GM18505 (cell line): ENCODE results near the gene SORBS2.

ENCODE experiments used
- ATAC-seq: cut with Tn5 transposase; IDR thresholded peaks from one replicate; pipeline ENCODE4 v1.9.1; 2021; ENCODE audit not compliant: unreplicated experiment
- POLR2A ChIP-seq: IDR thresholded peaks from 4 replicates; pipeline ENCODE4 v1.6.1; 2011; ENCODE audit warnings: borderline replicate concordance; ENCODE audit not compliant: insufficient read depth, insufficient read length; ENCODE audit errors: extremely low read depth

The SORBS2 gene

DNA sequence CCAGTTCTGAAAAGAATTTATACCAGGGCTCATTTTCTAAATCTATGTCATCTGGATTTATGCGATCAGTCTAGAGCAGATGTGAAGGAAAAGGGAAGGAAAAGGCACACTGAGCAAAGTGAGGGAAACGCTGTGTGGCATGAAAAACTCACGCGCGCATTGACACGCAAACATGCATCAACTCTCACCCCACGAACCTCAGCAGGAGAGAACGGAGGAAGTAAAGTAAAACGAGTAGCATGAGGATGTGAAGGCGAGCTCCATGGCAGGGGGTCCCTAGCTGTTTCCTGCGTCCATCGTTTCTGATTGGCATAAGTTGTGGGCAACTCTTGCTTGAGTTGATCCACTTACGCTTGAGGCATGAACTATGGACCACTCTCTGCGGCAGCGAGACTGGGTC, 173.9 kb downstream of the SORBS2 start:
- no peak for TF ChIP-seq POLR2A
- no peak for ATAC-seq

DNA sequence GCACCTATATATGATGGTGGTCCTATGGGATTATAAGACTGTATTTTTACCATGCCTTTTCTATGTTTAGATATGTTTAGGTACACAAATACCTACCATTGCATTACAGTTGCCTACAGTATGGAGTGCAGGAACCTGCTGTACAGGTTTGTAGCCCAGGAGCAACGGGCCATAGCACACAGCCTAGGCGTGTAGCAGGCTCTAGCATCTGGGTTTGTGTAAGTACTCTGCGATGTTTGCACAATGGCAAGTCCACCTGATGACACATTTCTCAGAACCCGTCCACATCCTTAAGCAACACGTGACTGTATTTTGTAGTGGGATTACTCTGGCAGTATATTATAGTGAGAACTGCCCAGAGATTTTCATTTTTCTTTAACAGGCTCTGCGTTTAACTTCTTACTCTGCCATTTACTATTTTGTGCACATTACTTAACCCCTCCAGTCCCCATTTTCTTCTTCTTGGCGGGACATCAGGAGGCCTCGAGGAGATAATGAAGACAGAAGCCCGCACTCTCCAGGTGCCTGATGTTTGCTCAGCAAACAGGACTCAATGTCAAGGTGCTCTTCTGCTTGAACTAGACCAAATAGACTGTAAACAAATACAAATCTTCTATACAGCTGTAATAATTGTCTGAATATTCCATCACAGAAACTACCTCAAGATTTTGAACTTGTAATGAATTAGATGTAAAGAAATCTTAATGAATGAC, 174.7 kb downstream of the SORBS2 start:
- TF ChIP-seq POLR2A: no peak
- no peak for ATAC-seq

DNA sequence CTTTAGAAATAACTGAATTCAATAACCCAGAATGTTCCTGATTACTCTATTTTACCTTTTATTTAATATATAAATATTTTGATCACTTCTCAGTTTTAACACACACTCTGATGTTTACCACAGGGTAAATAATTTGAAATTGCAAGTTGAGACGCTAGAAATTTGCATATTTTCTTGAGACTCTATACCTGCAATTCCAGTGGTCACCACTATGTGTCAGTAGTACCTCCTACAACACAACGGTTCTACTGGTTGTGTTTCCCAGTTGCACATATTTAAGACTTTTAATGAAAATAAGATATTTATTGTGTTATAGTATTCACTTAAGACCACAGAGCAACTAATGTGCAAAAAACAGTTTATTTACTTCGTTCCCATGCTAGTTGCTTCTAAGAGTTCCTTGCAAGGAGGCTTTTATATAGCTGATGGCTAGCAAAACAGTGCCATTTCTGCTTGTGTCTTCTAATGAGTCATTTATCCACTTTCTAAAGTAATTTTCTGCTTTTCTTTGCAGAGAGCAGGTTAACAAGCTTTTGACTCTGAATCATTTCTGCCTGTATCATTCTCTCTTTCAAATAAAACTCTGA, 177.8 kb downstream of the SORBS2 start:
- TF ChIP-seq POLR2A: no peak
- ATAC-seq: no peak

DNA sequence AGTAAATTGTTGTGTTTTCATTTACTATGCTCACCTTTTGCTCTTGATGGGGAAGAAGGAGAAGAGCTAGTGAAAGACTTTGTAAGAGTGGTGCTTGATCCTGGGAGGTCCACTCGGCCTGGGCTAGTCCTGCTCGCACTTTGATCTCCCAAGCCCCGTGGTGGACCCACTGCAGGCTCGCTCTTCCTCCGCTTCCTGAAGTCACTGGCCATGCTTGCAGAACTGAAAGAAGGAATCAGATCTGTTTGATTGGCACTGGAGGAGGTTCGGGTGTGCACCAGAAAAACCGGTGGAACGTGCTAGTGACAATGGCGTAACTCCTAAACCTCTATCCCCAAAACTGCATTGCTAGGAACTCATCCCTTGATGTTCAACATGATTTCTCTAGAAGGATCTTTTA, 185.2 kb downstream of the SORBS2 start:
- no peak for TF ChIP-seq POLR2A
- no peak for ATAC-seq

DNA sequence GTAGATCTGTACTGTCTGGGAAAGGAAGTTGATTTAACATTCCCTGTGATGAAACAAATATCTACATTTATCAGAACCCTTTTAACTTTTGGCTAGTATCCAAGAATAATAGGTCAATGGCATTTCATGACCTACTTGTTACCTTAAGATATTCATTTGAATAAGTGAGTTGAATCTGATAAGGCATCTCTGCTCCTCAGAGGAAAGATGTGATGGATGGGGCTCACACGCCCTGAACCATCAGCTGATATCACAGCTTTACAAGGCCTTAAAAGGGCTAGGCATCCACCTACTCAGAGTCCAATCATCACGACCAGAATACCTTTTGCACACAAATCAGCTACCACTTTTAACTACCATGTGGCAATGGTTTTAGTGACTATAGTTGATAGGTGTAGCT, 186.5 kb downstream of the SORBS2 start:
- TF ChIP-seq POLR2A: no peak
- no peak for ATAC-seq

DNA sequence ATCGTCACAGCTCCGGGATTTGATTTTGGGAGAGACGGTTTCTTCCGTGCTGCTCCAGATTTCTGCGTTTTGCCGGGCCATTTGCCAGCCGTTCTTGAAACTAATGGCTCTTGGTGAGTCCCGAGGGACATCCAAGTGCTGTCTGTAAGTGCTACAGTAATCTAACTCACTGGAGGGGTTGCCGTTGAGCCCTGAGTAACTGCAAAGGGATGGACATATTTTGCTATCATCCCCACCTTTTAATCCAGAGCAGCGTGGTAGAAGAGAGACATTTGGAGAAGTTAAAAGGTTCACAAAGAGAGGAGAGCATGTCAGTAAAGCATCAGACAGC, 187.8 kb downstream of the SORBS2 start:
- ATAC-seq: no peak
- TF ChIP-seq POLR2A: no peak

DNA sequence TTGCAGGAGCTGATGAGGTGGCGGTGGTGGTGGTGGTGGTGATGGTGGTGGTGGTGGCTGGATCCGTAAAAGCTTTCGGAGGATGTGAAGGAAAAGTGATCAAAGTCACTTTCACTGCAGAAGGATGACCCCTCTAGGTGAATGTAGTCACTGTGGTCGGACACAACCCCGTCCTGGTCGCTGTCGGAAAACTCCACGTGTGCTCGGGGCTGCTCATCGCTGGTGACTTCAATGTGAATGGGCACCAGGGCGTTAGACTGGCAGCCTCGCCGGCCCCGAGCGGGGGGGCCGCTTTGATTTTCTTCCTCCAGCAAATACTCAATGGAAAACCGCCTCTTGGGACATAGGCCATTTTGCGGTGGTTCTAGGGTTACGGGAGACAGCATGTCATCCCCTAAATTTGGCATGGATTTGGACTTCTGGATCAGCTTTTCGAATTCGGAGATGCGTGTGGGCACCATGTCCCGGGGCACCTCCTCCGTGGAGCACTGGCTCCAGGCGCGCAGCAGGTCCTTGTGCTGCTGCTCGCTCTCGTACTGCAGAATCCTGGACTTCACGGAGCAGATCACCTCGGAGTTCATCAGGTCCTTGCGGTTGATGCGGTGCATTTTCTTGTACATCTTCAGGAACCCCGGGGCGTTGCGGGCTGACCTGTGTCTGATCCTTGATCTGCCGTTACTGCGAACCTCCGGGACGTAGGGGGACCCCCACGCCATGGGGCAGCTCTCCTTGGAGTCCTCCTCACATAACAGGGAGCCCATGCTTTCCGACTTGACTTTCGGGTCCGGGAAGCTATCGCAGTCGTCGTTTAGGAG, 188.3 kb downstream of the SORBS2 start:
- TF ChIP-seq POLR2A: no peak
- ATAC-seq: no peak

DNA sequence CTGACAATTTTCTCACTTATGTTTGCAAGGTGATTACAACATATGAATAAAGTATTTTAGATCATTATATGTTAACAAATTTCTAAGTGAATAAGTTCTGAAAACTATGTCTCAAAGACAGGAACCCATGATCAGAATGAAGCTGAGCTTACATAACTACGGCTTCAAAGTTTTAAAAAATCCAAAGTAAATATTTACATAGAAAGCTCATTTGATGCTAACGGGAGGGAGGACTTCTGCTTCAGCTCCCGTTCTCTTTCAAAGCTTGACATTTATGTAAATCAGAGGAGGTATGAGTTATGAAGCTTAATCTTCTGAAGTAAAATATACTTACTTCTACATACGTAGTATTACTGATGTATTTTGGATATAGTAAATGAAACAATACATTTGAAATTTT, 203.8 kb downstream of the SORBS2 start:
- no peak for ATAC-seq
- no peak for TF ChIP-seq POLR2A

DNA sequence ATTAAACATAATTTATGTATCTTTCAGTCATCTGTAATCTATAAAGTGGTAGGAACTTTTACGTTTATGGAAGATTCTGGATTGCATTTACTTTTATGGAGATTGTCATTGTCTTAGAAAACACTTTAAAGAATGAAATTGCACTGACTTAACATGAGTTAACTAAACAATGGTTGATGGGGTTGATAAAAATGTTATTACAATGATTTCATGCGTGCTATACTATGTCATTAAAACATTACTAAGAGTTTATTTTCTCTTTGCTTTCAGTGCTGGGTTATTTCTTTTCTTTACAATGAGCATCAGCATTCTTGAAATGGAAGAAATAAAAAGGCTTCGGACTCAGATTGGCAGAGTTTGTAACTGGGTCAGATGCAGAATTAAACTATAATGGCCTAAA, 209.6 kb downstream of the SORBS2 start:
- TF ChIP-seq POLR2A: no peak
- no peak for ATAC-seq

DNA sequence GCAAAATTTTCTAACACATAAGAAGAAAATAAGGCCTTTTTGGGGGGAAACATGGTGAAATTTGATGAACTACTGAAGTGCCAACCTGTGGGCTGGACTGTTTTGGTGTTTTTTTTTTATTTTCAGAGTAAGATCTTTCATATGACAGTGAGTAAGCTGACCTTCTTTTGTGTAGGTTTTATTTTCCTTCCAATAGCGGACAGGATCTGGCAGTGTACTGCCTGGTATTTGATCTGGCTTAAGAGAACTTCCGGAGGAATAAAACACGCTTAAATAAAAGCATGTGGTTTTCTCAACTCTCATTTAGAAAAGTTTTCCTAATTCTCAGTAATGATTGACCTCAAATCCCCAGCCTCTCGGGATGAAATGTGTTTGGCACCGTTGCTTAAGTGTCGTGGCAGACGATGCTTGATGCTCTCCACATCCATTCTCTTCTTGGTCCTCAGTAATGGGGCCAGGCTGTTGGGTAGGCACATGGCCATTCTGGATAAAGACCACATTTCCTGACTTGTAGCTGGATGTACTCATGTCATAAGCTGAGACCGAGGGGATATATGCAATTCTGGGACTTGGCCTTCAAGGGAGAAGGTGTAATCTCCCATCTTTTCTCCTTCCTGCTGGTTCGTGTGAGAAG, 211.1 kb downstream of the SORBS2 start:
- TF ChIP-seq POLR2A: no peak
- ATAC-seq: no peak

DNA sequence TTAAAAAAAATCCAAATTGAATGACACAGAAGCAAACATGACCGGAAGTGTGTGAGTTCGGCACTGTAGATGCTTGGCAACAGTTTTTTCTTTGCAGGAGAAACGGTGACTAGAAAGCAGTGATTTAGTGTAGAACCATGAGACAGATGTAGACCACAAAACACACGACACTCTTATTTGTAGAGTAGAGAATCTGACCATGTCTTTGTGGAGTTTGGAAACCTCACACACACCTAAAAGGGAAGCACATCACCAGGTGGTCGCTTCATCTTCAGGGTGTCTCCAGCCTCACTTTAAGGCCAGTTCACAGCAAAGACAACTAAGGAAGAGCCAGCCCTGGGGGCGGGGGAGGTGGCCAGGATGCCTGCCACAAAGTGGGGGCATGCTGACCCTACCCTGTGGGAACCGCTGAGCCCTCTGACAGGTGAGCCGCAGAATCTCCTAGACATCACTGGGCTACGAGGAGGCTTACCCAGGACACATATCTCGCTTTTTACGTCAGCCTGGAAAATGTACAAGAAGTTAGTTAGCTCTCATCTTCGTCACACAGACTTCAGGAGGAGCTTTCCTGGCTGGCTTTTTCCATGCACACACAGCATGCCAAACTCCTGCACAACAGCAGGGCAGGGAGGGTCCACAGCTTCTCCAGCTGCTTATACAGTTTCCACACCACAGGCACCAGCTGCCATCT, 212.3 kb downstream of the SORBS2 start:
- no peak for TF ChIP-seq POLR2A
- ATAC-seq: no peak

DNA sequence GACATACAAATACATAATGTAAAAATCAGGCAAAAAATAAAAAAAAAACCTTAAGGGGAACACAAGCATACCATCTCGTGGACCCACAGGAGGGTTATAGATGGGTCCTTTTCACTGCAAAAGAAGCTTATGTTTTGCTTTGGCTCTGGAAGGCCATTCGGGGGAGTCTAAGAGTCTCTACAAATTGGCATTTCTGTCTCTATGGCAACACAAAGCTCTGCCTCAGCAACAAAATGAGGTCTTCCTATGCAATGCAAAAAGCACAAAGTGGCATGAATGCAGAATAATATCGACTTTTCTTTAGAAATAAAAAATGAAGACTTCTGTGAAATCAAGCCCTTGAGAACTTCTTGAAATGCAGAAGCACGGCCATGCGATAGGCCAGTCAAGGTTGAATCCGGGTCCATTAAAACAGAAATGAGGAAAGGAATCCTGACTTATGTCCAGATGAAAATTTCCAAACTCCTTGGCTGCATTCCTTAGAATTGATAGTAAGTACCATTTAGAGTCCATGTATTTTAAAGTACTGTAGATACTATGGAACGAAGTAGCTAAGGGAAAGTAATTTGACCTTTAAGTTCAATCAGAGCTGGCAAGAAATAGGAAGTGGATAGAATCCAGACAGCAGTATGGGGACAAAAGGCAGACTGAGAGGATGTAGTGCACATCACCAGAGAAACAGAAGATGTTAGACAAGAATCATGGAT, 213.0 kb downstream of the SORBS2 start:
- no peak for TF ChIP-seq POLR2A
- no peak for ATAC-seq

DNA sequence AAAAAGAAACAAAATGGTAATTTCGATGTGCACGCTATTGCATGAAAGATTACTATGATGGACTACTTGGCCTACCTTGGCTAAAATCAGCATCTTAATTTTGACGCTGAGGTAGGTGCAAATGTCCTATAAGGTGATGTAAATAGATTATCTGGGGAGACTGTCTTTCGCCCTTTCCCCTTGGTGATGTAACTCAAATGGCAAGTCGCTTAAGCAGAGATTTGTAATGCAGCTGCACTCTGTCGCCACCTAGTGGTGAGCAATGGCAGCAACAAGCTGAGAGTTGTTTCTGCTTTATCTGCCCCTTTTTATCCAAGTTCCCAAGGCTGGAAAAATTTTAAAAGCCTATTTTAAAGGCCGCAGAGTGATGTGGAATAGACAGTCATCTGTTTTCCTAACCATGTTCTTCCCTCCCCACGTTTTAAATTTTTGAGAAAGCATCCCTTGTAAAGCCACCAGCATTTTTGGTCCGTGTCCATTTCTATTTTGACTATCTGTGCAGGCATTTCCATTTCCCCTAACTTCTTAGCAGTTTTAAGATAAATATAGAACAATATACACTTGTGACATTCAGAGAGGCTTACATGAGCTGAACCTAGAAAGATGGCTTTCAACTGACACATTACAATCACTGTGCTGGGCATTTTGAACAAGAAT, 214.3 kb downstream of the SORBS2 start:
- TF ChIP-seq POLR2A: no peak

More for the DNA sequence above, 214.3 kb downstream of the SORBS2 start:
- ATAC-seq: peak; percentile 80
